HG03432 (cell line): ENCODE data around the gene DNAI1.

Experiments used
- ATAC-seq: cut with Tn5 transposase; IDR thresholded peaks from one replicate; pipeline ENCODE4 v1.9.1; 2021; ENCODE audit warnings: mild to moderate bottlenecking, moderate library complexity; ENCODE audit not compliant: unreplicated experiment

The DNAI1 gene

GRCh38 chr9:34555936-34556525 is 97.4 kb downstream of the DNAI1 start:
- ATAC-seq, result no peak

GRCh38 chr9:34556949-34557348 is 98.3 kb downstream of the DNAI1 start:
- no peak for ATAC-seq

- no peak for ATAC-seq
Observed at GRCh38 chr9:34557426-34558321, 99.1 kb downstream of the DNAI1 start.

- ATAC-seq, result no peak
Observed at GRCh38 chr9:34558364-34558763, 99.8 kb downstream of the DNAI1 start.

- ATAC-seq, result no peak
Observed at GRCh38 chr9:34558919-34559623, 100.5 kb downstream of the DNAI1 start.

- no peak for ATAC-seq
Observed at GRCh38 chr9:34559624-34560455, 101.2 kb downstream of the DNAI1 start.

GRCh38 chr9:34560599-34561214 is 102.1 kb downstream of the DNAI1 start:
- ATAC-seq, result no peak

GRCh38 chr9:34562135-34562745 is 103.6 kb downstream of the DNAI1 start:
- ATAC-seq, result no peak

GRCh38 chr9:34563262-34563661 is 104.7 kb downstream of the DNAI1 start:
- no peak for ATAC-seq

- no peak for ATAC-seq
Observed at GRCh38 chr9:34564617-34565016, 106.0 kb downstream of the DNAI1 start.

- no peak for ATAC-seq
Observed at GRCh38 chr9:34565856-34566255, 107.3 kb downstream of the DNAI1 start.

GRCh38 chr9:34566322-34566721 is 107.7 kb downstream of the DNAI1 start:
- no peak for ATAC-seq

GRCh38 chr9:34566972-34567371 is 108.4 kb downstream of the DNAI1 start:
- no peak for ATAC-seq

GRCh38 chr9:34568133-34568532 is 109.5 kb downstream of the DNAI1 start:
- ATAC-seq, result no peak

- ATAC-seq, result no peak
Observed at GRCh38 chr9:34568774-34569173, 110.2 kb downstream of the DNAI1 start.

- ATAC-seq, result no peak
Observed at GRCh38 chr9:34570376-34570775, 111.8 kb downstream of the DNAI1 start.
